ENCODE data around the gene ANKRD13B.
A peak's percentile ranks its signal among the peaks of the same experiment; 100 is the strongest.

Gene ANKRD13B

DNA sequence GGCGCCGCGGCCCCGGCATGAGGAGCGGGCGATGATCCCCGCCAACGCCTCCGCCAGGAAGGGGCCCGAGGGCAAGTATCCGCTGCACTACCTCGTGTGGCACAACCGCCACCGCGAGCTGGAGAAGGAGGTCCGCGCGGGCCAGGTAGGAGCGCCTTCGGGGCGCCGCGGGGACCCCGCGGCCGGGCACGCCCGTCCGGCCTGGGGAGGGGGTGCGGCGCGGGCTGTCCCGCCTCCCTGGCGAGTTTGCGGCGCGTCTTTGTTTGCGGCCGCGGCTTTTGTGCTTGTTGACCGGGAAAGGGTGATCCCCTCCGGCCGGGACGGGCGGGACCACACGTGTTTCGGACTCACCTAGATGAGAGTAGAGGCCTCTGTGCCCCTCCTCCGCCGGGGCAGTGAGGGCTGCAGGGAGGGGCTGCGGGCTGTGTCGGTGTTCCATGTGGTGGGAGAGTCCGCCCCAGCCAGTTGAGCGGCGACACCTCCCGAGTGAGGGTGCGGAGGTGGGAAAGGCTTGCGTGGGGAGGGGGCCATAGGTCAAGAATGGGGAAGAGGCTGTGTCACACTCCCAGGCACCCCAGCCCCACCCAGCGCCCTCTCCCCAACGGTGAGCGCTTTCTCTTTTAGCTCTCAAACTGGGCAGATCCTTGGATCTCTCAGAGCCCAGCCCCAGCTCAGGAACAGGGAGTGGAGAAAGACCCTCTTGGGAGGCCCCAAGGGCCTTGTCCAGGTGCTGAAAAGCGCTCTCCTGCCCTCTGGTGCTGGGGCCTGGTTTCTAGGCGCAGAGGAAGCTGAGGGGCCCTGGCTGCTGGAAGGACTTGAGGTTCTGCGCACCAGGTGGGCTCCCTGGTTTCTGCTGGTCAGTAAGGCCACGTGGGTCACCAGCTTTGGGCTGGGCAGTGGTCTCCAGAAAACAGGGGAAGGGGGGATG lies 923 bp downstream of the ANKRD13B start (continued):
- TF ChIP-seq ZSCAN30 (tag by site-specific recombination; IDR thresholded peaks at IDR 0.05) = 0 out of 2 replicates have a peak, but pooled peaks have one; percentile 42
- no peak for TF ChIP-seq ZNF292 (tag by site-specific recombination; IDR thresholded peaks at IDR 0.05; ENCODE audit: borderline replicate concordance, low read depth)
- TF ChIP-seq ZBTB1 (tag by site-specific recombination; IDR thresholded peaks at IDR 0.05) = no peak
- TF ChIP-seq WT1 (tag by site-specific recombination; IDR thresholded peaks at IDR 0.05) = peak; percentile 61
- TF ChIP-seq, protein P1, sequence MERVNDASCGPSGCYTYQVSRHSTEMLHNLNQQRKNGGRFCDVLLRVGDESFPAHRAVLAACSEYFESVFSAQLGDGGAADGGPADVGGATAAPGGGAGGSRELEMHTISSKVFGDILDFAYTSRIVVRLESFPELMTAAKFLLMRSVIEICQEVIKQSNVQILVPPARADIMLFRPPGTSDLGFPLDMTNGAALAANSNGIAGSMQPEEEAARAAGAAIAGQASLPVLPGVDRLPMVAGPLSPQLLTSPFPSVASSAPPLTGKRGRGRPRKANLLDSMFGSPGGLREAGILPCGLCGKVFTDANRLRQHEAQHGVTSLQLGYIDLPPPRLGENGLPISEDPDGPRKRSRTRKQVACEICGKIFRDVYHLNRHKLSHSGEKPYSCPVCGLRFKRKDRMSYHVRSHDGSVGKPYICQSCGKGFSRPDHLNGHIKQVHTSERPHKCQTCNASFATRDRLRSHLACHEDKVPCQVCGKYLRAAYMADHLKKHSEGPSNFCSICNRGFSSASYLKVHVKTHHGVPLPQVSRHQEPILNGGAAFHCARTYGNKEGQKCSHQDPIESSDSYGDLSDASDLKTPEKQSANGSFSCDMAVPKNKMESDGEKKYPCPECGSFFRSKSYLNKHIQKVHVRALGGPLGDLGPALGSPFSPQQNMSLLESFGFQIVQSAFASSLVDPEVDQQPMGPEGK (tag by site-specific recombination; IDR thresholded peaks at IDR 0.05) = peak; percentile 88
- TF ChIP-seq, protein P2, sequence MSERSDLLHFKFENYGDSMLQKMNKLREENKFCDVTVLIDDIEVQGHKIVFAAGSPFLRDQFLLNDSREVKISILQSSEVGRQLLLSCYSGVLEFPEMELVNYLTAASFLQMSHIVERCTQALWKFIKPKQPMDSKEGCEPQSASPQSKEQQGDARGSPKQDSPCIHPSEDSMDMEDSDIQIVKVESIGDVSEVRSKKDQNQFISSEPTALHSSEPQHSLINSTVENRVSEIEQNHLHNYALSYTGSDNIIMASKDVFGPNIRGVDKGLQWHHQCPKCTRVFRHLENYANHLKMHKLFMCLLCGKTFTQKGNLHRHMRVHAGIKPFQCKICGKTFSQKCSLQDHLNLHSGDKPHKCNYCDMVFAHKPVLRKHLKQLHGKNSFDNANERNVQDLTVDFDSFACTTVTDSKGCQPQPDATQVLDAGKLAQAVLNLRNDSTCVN (tag by site-specific recombination; optimal IDR thresholded peaks at IDR 0.05) = peak; percentile 33
- peak; percentile 62; the same call in 1 of the 2 replicates for TF ChIP-seq KLF8 (tag by site-specific recombination; IDR thresholded peaks at IDR 0.05)
- peak; percentile 98 for TF ChIP-seq ZFHX2 (tag by site-specific recombination; conservative IDR thresholded peaks at IDR 0.05)
- 0 out of 2 replicates have a peak, but pooled peaks have one; percentile 23 for TF ChIP-seq ZNF423 (tag by site-specific recombination; IDR thresholded peaks at IDR 0.05)
- TF ChIP-seq SP2 (tag by site-specific recombination; IDR thresholded peaks at IDR 0.05) = peak; percentile 57
- TF ChIP-seq IKZF3 (tag by site-specific recombination; IDR thresholded peaks at IDR 0.05) = peak; percentile 77
- no peak for TF ChIP-seq ZIC2 (tag by site-specific recombination; IDR thresholded peaks at IDR 0.05)
- TF ChIP-seq ZNF391 (tag by site-specific recombination; IDR thresholded peaks at IDR 0.05; ENCODE audit: borderline replicate concordance, low read depth) = no peak
- TF ChIP-seq RBAK (tag by site-specific recombination; IDR thresholded peaks at IDR 0.05) = no peak
- TF ChIP-seq, protein P3, sequence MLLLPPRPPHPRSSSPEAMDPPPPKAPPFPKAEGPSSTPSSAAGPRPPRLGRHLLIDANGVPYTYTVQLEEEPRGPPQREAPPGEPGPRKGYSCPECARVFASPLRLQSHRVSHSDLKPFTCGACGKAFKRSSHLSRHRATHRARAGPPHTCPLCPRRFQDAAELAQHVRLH (tag by site-specific recombination; IDR thresholded peaks at IDR 0.05) = no peak
- no peak for TF ChIP-seq ZNF549 (tag by site-specific recombination; IDR thresholded peaks at IDR 0.05)
- TF ChIP-seq, protein P4, sequence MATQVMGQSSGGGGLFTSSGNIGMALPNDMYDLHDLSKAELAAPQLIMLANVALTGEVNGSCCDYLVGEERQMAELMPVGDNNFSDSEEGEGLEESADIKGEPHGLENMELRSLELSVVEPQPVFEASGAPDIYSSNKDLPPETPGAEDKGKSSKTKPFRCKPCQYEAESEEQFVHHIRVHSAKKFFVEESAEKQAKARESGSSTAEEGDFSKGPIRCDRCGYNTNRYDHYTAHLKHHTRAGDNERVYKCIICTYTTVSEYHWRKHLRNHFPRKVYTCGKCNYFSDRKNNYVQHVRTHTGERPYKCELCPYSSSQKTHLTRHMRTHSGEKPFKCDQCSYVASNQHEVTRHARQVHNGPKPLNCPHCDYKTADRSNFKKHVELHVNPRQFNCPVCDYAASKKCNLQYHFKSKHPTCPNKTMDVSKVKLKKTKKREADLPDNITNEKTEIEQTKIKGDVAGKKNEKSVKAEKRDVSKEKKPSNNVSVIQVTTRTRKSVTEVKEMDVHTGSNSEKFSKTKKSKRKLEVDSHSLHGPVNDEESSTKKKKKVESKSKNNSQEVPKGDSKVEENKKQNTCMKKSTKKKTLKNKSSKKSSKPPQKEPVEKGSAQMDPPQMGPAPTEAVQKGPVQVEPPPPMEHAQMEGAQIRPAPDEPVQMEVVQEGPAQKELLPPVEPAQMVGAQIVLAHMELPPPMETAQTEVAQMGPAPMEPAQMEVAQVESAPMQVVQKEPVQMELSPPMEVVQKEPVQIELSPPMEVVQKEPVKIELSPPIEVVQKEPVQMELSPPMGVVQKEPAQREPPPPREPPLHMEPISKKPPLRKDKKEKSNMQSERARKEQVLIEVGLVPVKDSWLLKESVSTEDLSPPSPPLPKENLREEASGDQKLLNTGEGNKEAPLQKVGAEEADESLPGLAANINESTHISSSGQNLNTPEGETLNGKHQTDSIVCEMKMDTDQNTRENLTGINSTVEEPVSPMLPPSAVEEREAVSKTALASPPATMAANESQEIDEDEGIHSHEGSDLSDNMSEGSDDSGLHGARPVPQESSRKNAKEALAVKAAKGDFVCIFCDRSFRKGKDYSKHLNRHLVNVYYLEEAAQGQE (tag by site-specific recombination; IDR thresholded peaks at IDR 0.05) = peak; percentile 99
- TF ChIP-seq, protein P5, sequence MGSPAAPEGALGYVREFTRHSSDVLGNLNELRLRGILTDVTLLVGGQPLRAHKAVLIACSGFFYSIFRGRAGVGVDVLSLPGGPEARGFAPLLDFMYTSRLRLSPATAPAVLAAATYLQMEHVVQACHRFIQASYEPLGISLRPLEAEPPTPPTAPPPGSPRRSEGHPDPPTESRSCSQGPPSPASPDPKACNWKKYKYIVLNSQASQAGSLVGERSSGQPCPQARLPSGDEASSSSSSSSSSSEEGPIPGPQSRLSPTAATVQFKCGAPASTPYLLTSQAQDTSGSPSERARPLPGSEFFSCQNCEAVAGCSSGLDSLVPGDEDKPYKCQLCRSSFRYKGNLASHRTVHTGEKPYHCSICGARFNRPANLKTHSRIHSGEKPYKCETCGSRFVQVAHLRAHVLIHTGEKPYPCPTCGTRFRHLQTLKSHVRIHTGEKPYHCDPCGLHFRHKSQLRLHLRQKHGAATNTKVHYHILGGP (tag by site-specific recombination; IDR thresholded peaks at IDR 0.05) = no peak
- no peak for TF ChIP-seq ZNF426 (tag by site-specific recombination; IDR thresholded peaks at IDR 0.05)
- no peak for TF ChIP-seq ZNF37A (tag by site-specific recombination; IDR thresholded peaks at IDR 0.05)
- TF ChIP-seq, protein P6, sequence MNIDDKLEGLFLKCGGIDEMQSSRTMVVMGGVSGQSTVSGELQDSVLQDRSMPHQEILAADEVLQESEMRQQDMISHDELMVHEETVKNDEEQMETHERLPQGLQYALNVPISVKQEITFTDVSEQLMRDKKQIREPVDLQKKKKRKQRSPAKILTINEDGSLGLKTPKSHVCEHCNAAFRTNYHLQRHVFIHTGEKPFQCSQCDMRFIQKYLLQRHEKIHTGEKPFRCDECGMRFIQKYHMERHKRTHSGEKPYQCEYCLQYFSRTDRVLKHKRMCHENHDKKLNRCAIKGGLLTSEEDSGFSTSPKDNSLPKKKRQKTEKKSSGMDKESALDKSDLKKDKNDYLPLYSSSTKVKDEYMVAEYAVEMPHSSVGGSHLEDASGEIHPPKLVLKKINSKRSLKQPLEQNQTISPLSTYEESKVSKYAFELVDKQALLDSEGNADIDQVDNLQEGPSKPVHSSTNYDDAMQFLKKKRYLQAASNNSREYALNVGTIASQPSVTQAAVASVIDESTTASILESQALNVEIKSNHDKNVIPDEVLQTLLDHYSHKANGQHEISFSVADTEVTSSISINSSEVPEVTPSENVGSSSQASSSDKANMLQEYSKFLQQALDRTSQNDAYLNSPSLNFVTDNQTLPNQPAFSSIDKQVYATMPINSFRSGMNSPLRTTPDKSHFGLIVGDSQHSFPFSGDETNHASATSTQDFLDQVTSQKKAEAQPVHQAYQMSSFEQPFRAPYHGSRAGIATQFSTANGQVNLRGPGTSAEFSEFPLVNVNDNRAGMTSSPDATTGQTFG (tag by site-specific recombination; IDR thresholded peaks at IDR 0.05; ENCODE audit: borderline replicate concordance) = no peak
- TF ChIP-seq, protein P7, sequence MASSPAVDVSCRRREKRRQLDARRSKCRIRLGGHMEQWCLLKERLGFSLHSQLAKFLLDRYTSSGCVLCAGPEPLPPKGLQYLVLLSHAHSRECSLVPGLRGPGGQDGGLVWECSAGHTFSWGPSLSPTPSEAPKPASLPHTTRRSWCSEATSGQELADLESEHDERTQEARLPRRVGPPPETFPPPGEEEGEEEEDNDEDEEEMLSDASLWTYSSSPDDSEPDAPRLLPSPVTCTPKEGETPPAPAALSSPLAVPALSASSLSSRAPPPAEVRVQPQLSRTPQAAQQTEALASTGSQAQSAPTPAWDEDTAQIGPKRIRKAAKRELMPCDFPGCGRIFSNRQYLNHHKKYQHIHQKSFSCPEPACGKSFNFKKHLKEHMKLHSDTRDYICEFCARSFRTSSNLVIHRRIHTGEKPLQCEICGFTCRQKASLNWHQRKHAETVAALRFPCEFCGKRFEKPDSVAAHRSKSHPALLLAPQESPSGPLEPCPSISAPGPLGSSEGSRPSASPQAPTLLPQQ (tag by site-specific recombination; IDR thresholded peaks at IDR 0.05) = no peak
- peak; percentile 73 for TF ChIP-seq KLF1 (tag by site-specific recombination; IDR thresholded peaks at IDR 0.05)
- TF ChIP-seq ZNF16 (tag by site-specific recombination; IDR thresholded peaks at IDR 0.05; ENCODE audit: low read depth) = no peak
